Measurements from ENCODE around the gene UBE2D2. TPM values are rescaled to one million over a fixed set of nuclear protein-coding genes. Genes with fewer than 3 reads are reported as not detected.

UBE2D2 gene
- total RNA-seq, 2 experiments from 2014 or later = 145 to 239 TPM

DNA sequence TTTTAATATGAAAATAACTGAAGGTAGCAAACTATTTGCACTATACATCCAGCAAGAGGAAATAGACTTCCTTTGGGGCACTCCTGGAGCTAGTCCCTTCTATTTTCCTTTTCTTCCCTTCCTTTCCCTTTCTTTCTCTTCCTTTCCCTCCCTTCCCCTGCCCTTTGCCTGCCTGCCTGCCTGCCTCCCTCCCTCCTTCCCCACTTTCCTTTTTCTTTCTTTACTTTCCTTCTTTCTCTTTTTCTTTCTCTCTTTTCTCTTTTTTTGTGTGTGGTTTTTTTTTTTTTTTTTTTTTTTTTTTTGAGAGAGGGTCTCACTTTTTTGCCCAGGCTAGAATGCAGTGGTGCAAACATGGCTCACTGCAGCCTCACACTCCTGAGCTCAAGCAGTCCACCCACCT lies 69.7 kb downstream of the UBE2D2 start:
- ChIA-PET POLR2A (interaction anchor here (0.5 to 0.6 kb wide), 2 partner anchors 20 to 819 kb away, joined by 3 to 5 read pairs; no protein-coding TSS in a partner anchor), CTCF (ENCODE audit: unreplicated experiment) (interaction anchor here (0.6 to 5.8 kb wide), 2 partner anchors 58 to 227 kb away, joined by 3 to 49 read pairs; partner anchors contain the start of gene SPATA24)
- Histone ChIP-seq H3K36me3 (ENCODE audit: insufficient read depth, low read length) (peaks cover 59% of the 10 kb centered on the region), H2AFZ (ENCODE audit: low read length) (no peak overlapping the region), H3K27ac (ENCODE audit: low read depth, low read length, poor library complexity, severe bottlenecking) (no peak overlapping the region), H3K4me3 (ENCODE audit: low read depth, low read length, poor library complexity, severe bottlenecking) (no peak overlapping the region), H3K4me1 (ENCODE audit: insufficient read depth, low read length, poor library complexity, severe bottlenecking) (peaks cover 38% of the 10 kb centered on the region), H3K9me3 (ENCODE audit: low read length) (no peaks in the 10 kb centered on the region), H3K79me2 (ENCODE audit: insufficient read depth, low read depth, low read length) (no peaks in the 10 kb centered on the region), H3K4me2 (ENCODE audit: low read length) (no peak overlapping the region), H3K9me2 (ENCODE audit: insufficient read depth, low read length) (no peaks in the 10 kb centered on the region), H4K20me1 (ENCODE audit: insufficient read depth, low read length) (no peaks in the 10 kb centered on the region)
- DNase-seq (ENCODE audit: low spot score) = no peak
- BruUV-seq (replicated peaks) = no TSS peak
- intact Hi-C loops (cut with micrococcal nuclease; ENCODE audit: unreplicated experiment) = no loop called here
- no peak for TF ChIP-seq EZH2phosphoT487 (IDR thresholded peaks at IDR 0.05; ENCODE audit: borderline replicate concordance, low read depth, low read length)

- no peak overlapping the region for H2AFZ ChIP-seq (ENCODE audit: low read length)
- H3K9me3 ChIP-seq (ENCODE audit: low read length) = no peaks in the 10 kb centered on the region
- TF ChIP-seq, protein P1, sequence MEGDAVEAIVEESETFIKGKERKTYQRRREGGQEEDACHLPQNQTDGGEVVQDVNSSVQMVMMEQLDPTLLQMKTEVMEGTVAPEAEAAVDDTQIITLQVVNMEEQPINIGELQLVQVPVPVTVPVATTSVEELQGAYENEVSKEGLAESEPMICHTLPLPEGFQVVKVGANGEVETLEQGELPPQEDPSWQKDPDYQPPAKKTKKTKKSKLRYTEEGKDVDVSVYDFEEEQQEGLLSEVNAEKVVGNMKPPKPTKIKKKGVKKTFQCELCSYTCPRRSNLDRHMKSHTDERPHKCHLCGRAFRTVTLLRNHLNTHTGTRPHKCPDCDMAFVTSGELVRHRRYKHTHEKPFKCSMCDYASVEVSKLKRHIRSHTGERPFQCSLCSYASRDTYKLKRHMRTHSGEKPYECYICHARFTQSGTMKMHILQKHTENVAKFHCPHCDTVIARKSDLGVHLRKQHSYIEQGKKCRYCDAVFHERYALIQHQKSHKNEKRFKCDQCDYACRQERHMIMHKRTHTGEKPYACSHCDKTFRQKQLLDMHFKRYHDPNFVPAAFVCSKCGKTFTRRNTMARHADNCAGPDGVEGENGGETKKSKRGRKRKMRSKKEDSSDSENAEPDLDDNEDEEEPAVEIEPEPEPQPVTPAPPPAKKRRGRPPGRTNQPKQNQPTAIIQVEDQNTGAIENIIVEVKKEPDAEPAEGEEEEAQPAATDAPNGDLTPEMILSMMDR (conservative IDR thresholded peaks at IDR 0.05; ENCODE audit: low read length) = no peak
- H3K27ac ChIP-seq (ENCODE audit: low read depth, low read length, poor library complexity, severe bottlenecking) = peak overlapping the region; percentile 20
- ChIA-PET POLR2A (interaction anchor here (0.5 to 1.1 kb wide), 4 partner anchors 21 to 1570 kb away, joined by 3 to 5 read pairs (median 4); no protein-coding TSS in a partner anchor), CTCF (ENCODE audit: unreplicated experiment) (interaction anchor here (0.6 to 5.8 kb wide), 4 partner anchors 37 to 928 kb away, joined by 3 to 49 read pairs (median 3); partner anchors contain the start of gene SPATA24)
- peaks cover 44% of the 10 kb centered on the region for H3K4me1 ChIP-seq (ENCODE audit: insufficient read depth, low read length, poor library complexity, severe bottlenecking)
- BruUV-seq (replicated peaks) = no TSS peak
- H3K9me2 ChIP-seq (ENCODE audit: insufficient read depth, low read length) = no peaks in the 10 kb centered on the region
- H3K36me3 ChIP-seq (ENCODE audit: insufficient read depth, low read length) = peaks cover 51% of the 10 kb centered on the region
- intact Hi-C loops (cut with micrococcal nuclease; ENCODE audit: unreplicated experiment) = loop anchor here (2.0 kb wide), 1 partner anchor 209 kb away; no protein-coding TSS in a partner anchor
- H3K79me2 ChIP-seq (ENCODE audit: insufficient read depth, low read depth, low read length) = no peaks in the 10 kb centered on the region; the same call in 1 of the 2 replicates
- no peak overlapping the region for H3K4me2 ChIP-seq (ENCODE audit: low read length)
- peaks cover 1% of the 10 kb centered on the region; the same call in 1 of the 2 replicates for H4K20me1 ChIP-seq (ENCODE audit: insufficient read depth, low read length)
- H3K4me3 ChIP-seq (ENCODE audit: low read depth, low read length, poor library complexity, severe bottlenecking) = no peak overlapping the region
- DNase-seq (ENCODE audit: low spot score) = no peak
Measured at GRCh38 chr5:139631520-139632165, 70.5 kb downstream of the UBE2D2 start.

DNA sequence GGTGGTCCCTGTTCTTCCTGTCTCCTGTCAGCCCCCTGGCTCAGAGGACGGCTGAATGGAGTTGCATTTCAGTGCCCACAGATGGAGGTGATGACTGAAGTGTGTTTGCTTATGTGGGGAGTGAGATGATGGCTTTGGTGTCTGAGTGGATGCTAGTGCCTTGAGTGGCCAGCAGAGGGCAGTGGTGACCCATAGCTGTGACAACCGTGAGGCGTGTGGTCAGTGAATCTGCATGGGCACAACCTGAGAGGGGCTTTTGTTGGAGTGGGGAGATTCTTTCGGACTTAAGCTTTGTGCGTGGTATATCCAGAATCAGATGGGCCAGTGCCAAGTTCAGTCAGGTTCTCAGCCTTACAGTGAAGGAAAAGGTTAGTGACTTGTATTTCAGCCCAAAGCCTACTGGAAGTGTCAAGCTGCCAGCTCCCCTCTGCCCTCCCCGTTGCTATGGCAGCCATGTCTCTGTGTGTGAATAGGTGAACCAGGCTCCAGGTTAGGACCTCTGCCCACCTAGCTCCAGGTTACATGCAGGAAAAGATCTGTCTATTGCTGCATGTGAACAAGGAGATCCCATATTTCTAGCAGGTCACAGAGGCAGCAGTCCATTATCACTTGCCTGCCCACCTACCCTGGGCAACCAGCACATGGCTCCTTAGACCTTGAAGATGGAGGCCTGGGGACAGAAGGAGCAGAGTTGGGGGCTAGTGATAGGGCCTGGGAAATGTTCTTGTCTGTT lies 72.3 kb downstream of the UBE2D2 start:
- Histone ChIP-seq H4K20me1 (ENCODE audit: insufficient read depth, low read length) (peaks cover 5% of the 10 kb centered on the region; the same call in 1 of the 2 replicates), H2AFZ (ENCODE audit: low read length) (no peak overlapping the region), H3K79me2 (ENCODE audit: insufficient read depth, low read depth, low read length) (peaks cover 4% of the 10 kb centered on the region; the same call in 1 of the 2 replicates), H3K27ac (ENCODE audit: low read depth, low read length, poor library complexity, severe bottlenecking) (peak overlapping the region; percentile 98), H3K4me1 (ENCODE audit: insufficient read depth, low read length, poor library complexity, severe bottlenecking) (peaks cover 63% of the 10 kb centered on the region), H3K9me3 (ENCODE audit: low read length) (no peaks in the 10 kb centered on the region), H3K9me2 (ENCODE audit: insufficient read depth, low read length) (no peaks in the 10 kb centered on the region), H3K4me3 (ENCODE audit: low read depth, low read length, poor library complexity, severe bottlenecking) (peak overlapping the region; percentile 34), H3K4me2 (ENCODE audit: low read length) (peak overlapping the region; percentile 95), H3K36me3 (ENCODE audit: insufficient read depth, low read length) (peaks cover 33% of the 10 kb centered on the region)
- peak; percentile 82 for DNase-seq (ENCODE audit: low spot score)
- no TSS peak for BruUV-seq (replicated peaks)
- intact Hi-C loops (cut with micrococcal nuclease; ENCODE audit: unreplicated experiment) = loop anchor here (1.0 to 2.0 kb wide), 4 partner anchors 57 to 211 kb away; no protein-coding TSS in a partner anchor
- TF ChIP-seq, protein P1 (conservative IDR thresholded peaks at IDR 0.05; ENCODE audit: low read length) = peak; percentile 99
- no peak for TF ChIP-seq EZH2phosphoT487 (IDR thresholded peaks at IDR 0.05; ENCODE audit: borderline replicate concordance, low read depth, low read length)
- ChIA-PET POLR2A (interaction anchor here (0.6 to 2.3 kb wide), 8 partner anchors 15 to 122 kb away, joined by 3 to 9 read pairs (median 6); partner anchors contain the start of gene CXXC5), CTCF (ENCODE audit: unreplicated experiment) (interaction anchor here (0.9 to 5.8 kb wide), 11 partner anchors 18 to 134 kb away, joined by 3 to 49 read pairs (median 4); no protein-coding TSS in a partner anchor)
